H1 (cell line): ENCODE measurements around the gene CACNB1. TPM values are rescaled to one million over a fixed set of nuclear protein-coding genes. Genes with fewer than 3 reads are reported as not detected.

ENCODE experiments used
- CTCF ChIA-PET: fragments of 300-600 bp; sonication (Branson Sonifier 250); formaldehyde crosslinking; loops from one replicate; lab custom pipeline; 2021; ENCODE audit not compliant: partially characterized antibody; lab: Charles Lee
- POLR2A ChIA-PET: fragments of 300-600 bp; sonication (Branson Sonifier 250); formaldehyde crosslinking; loops from one replicate; lab custom pipeline; 2021; ENCODE audit warnings: inconsistent platforms; ENCODE audit not compliant: partially characterized antibody; lab: Charles Lee
- DNase-seq, 2 experiments: peaks; one replicate each; pipeline versions ENCODE4 v3.0.0 to v3.0.0-alpha.2; 2010 to 2022; ENCODE audit warnings: low spot score in 2 of 2, low read depth in 1 of 2, mixed read lengths in 1 of 2
- FAIRE-seq: peaks from 2 replicates; lab custom pipeline; 2011; peaks lifted over from hg19 to GRCh38; lab: Jason Lieb, UNC
- H2AFZ ChIP-seq: 2 replicates; pipeline ENCODE4 v1.8.1; 2012; ENCODE audit warnings: low read length, inconsistent platforms
- H2AK5ac ChIP-seq: 2 replicates; pipeline ENCODE4 v1.6.1; 2013; ENCODE audit warnings: low read depth, low read length
- H2BK120ac ChIP-seq: replicated peaks from 2 replicates; pipeline ENCODE3; 2013; ENCODE audit warnings: low read depth, low read length, inconsistent platforms
- H2BK12ac ChIP-seq: 2 replicates; pipeline ENCODE4 v1.6.1; 2013; ENCODE audit warnings: low read depth, low read length
- H2BK15ac ChIP-seq: 2 replicates; pipeline ENCODE4 v1.6.1; 2013; ENCODE audit warnings: low read length
- H2BK20ac ChIP-seq: 2 replicates; pipeline ENCODE4 v1.6.1; 2013; ENCODE audit warnings: low read length
- H2BK5ac ChIP-seq: 2 replicates; pipeline ENCODE4 v1.6.1; 2013; ENCODE audit warnings: low read depth, low read length
- H3K14ac ChIP-seq: 2 replicates; pipeline ENCODE4 v1.6.1; 2013; ENCODE audit warnings: inconsistent platforms; ENCODE audit not compliant: insufficient read length
- H3K18ac ChIP-seq: 2 replicates; pipeline ENCODE4 v1.6.1; 2013; ENCODE audit warnings: low read length; ENCODE audit errors: extremely low read depth
- H3K23ac ChIP-seq: 2 replicates; pipeline ENCODE4 v1.6.1; 2013; ENCODE audit warnings: inconsistent platforms; ENCODE audit not compliant: insufficient read length
- H3K23me2 ChIP-seq: 2 replicates; pipeline ENCODE4 v1.6.1; 2013; ENCODE audit warnings: low read depth, low read length
- H3K27ac ChIP-seq: 2 replicates; pipeline ENCODE4 v1.6.1; 2011; ENCODE audit warnings: low read depth, low read length, inconsistent platforms
- H3K27me3 ChIP-seq, 4 experiments: replicated peaks in 1 of 4; 1 replicate in 1 of 4; 2 replicates in 3 of 4; pipeline versions ENCODE4 v1.6.1 to v1.8.1; 2011 to 2013; ENCODE audit warnings: low read length in 3 of 4, mild to moderate bottlenecking in 3 of 4, inconsistent platforms in 2 of 4, mixed read lengths in 2 of 4, moderate library complexity in 1 of 4; ENCODE audit not compliant: control insufficient read depth in 3 of 4, insufficient read depth in 3 of 4; ENCODE audit errors: extremely low read depth in 1 of 4
- H3K36me3 ChIP-seq, 4 experiments: 2 replicates each; pipeline versions ENCODE4 v1.6.1 to v1.8.1; 2011 to 2013; ENCODE audit warnings: mild to moderate bottlenecking in 4 of 4, low read length in 3 of 4, moderate library complexity in 2 of 4, control low read depth in 1 of 4, inconsistent platforms in 1 of 4; ENCODE audit not compliant: insufficient read depth in 4 of 4, control insufficient read depth in 2 of 4
- H3K4ac ChIP-seq: replicated peaks from 2 replicates; pipeline ENCODE3; 2013; ENCODE audit warnings: low read length, low read depth, mixed read lengths, inconsistent platforms; ENCODE audit not compliant: insufficient read length
- H3K4me1 ChIP-seq, 4 experiments: replicated peaks in 1 of 4; 1 replicate in 1 of 4; 2 replicates in 3 of 4; pipeline versions ENCODE4 v1.6.1 to v1.8.1; 2011 to 2013; ENCODE audit warnings: low read length in 3 of 4, inconsistent platforms in 2 of 4, mixed read lengths in 1 of 4; ENCODE audit not compliant: insufficient read depth in 4 of 4, control insufficient read depth in 3 of 4
- H3K4me2 ChIP-seq, 2 experiments: 2 replicates each; pipeline versions ENCODE4 v1.6.1 to v1.8.1; 2011 to 2013; ENCODE audit warnings: low read depth in 2 of 2, low read length in 2 of 2, control low read depth in 1 of 2, inconsistent platforms in 1 of 2, mild to moderate bottlenecking in 1 of 2; ENCODE audit not compliant: insufficient read depth in 1 of 2
- H3K4me3 ChIP-seq, 4 experiments: fragments of 200-600, 300-600 bp in 1 of 4; sonication (generic), shearing (Covaris generic), sonication (Bioruptor Twin) in 1 of 4; 2 replicates each; pipeline versions ENCODE4 v1.5.1 to v1.8.1; 2011 to 2016; ENCODE audit warnings: low read length in 4 of 4, low read depth in 3 of 4, control low read depth in 2 of 4, inconsistent platforms in 2 of 4, mild to moderate bottlenecking in 2 of 4, mixed read lengths in 1 of 4, moderate library complexity in 1 of 4; ENCODE audit not compliant: insufficient read depth in 2 of 4; ENCODE audit errors: extremely low read depth in 1 of 4
- H3K56ac ChIP-seq: replicated peaks from 2 replicates; pipeline ENCODE3; 2013; ENCODE audit warnings: low read depth, mild to moderate bottlenecking, mixed read lengths, low read length, inconsistent platforms; ENCODE audit not compliant: insufficient read length
- H3K79me1 ChIP-seq: 2 replicates; pipeline ENCODE4 v1.6.1; 2013; ENCODE audit warnings: low read depth, low read length, control low read depth
- H3K79me2 ChIP-seq, 2 experiments: 2 replicates each; pipeline versions ENCODE4 v1.6.1 to v1.8.1; 2012 to 2013; ENCODE audit warnings: low read length in 2 of 2, mild to moderate bottlenecking in 2 of 2, inconsistent platforms in 1 of 2; ENCODE audit not compliant: insufficient read depth in 2 of 2, control insufficient read depth in 1 of 2
- H3K9ac ChIP-seq, 4 experiments: replicated peaks in 1 of 4; 1 replicate in 1 of 4; 2 replicates in 3 of 4; pipeline versions ENCODE4 v1.6.1 to v1.8.1; 2011 to 2013; ENCODE audit warnings: low read depth in 3 of 4, low read length in 3 of 4, control low read depth in 2 of 4, mild to moderate bottlenecking in 2 of 4, moderate library complexity in 2 of 4, inconsistent platforms in 1 of 4; ENCODE audit errors: extremely low read depth in 1 of 4
- H3K9me3 ChIP-seq, 2 experiments: 2 replicates each; pipeline versions ENCODE4 v1.6.1 to v1.8.1; 2012 to 2013; ENCODE audit warnings: mild to moderate bottlenecking in 2 of 2, moderate library complexity in 2 of 2, control low read depth in 1 of 2, inconsistent platforms in 1 of 2, low read depth in 1 of 2, low read length in 1 of 2, mixed read lengths in 1 of 2; ENCODE audit not compliant: insufficient read depth in 2 of 2
- H4K20me1 ChIP-seq, 2 experiments: replicated peaks in 1 of 2; 2 replicates each; pipeline versions ENCODE3 to v1.8.1; 2011 to 2013; ENCODE audit warnings: inconsistent platforms in 2 of 2, low read length in 2 of 2, mild to moderate bottlenecking in 1 of 2; ENCODE audit not compliant: insufficient read depth in 2 of 2, control insufficient read depth in 1 of 2
- H4K5ac ChIP-seq: 2 replicates; pipeline ENCODE4 v1.6.1; 2013; ENCODE audit warnings: low read length, low read depth, mixed read lengths, inconsistent platforms; ENCODE audit not compliant: insufficient read length
- H4K8ac ChIP-seq: 2 replicates; pipeline ENCODE4 v1.8.0; 2013; ENCODE audit warnings: mild to moderate bottlenecking, moderate library complexity, low read length, inconsistent platforms; ENCODE audit not compliant: insufficient read depth; ENCODE audit errors: extremely low read depth
- H4K91ac ChIP-seq: replicated peaks from 2 replicates; pipeline ENCODE3; 2013; ENCODE audit warnings: low read length, mixed read lengths, inconsistent platforms; ENCODE audit not compliant: insufficient read length
- ASH2L ChIP-seq: fragments of 200-600, 300-600 bp; sonication (generic); IDR thresholded peaks from one replicate; pipeline ENCODE4 v1.7.1; 2017; ENCODE audit warnings: low read length
- ATF2 ChIP-seq: IDR thresholded peaks from 2 replicates; pipeline ENCODE4 v1.6.1; 2012; ENCODE audit warnings: low read length, inconsistent platforms
- CREB1 ChIP-seq: IDR thresholded peaks from 2 replicates; pipeline ENCODE4 v1.6.1; 2012; ENCODE audit warnings: inconsistent platforms
- FOSL1 ChIP-seq: IDR thresholded peaks from 2 replicates; pipeline ENCODE4 v1.6.1; 2011; ENCODE audit warnings: mild to moderate bottlenecking, low read depth, low read length, moderate library complexity; ENCODE audit not compliant: insufficient read depth
- KDM4A ChIP-seq: IDR thresholded peaks from one replicate; pipeline ENCODE4 v1.7.1; 2012; ENCODE audit warnings: low read depth, mild to moderate bottlenecking, moderate library complexity, low read length, inconsistent platforms; ENCODE audit not compliant: severe bottlenecking
- PHF8 ChIP-seq: fragments of 200-600 bp; sonication (generic); conservative IDR thresholded peaks from 2 replicates; pipeline ENCODE4 v1.7.1; 2012; ENCODE audit warnings: low read depth, mild to moderate bottlenecking, inconsistent platforms, low read length, moderate library complexity
- RBBP5 ChIP-seq: IDR thresholded peaks from 2 replicates; pipeline ENCODE4 v1.7.1; 2012; ENCODE audit warnings: low read depth, mild to moderate bottlenecking, inconsistent platforms, low read length, moderate library complexity, borderline replicate concordance
- RXRA ChIP-seq: IDR thresholded peaks from 2 replicates; pipeline ENCODE4 v1.6.1; 2011; ENCODE audit warnings: low read depth, mild to moderate bottlenecking, low read length, moderate library complexity; ENCODE audit not compliant: insufficient read depth
- SAP30 ChIP-seq: fragments of 300-600 bp; sonication (generic); IDR thresholded peaks from 2 replicates; pipeline ENCODE4 v1.7.1; 2012; ENCODE audit warnings: low read length, moderate library complexity, mild to moderate bottlenecking, inconsistent platforms; ENCODE audit not compliant: insufficient read depth, insufficient replicate concordance
- SP4 ChIP-seq: IDR thresholded peaks from 2 replicates; pipeline ENCODE4 v1.6.1; 2012; ENCODE audit warnings: low read length, inconsistent platforms
- TBP ChIP-seq: IDR thresholded peaks from 2 replicates; pipeline ENCODE4 v1.6.1; 2011; ENCODE audit warnings: low read depth, low read length, improper control_type of control experiment
- WGBS, 2 experiments: shearing (Covaris generic) in 1 of 2; methylation state at CpG; one replicate each; pipeline versions ENCODE4 v1.1.6 to v1.1.7; 2013 to 2015; ENCODE audit warnings: low lambda C conversion rate in 2 of 2, mixed read lengths in 2 of 2, inconsistent platforms in 1 of 2, low coverage in 1 of 2, missing lambda C conversion rate in 1 of 2; ENCODE audit not compliant: insufficient replicate concordance in 2 of 2, insufficient coverage in 1 of 2, insufficient read length in 1 of 2; ENCODE audit errors: extremely low coverage in 1 of 2, missing lambda C conversion rate in 1 of 2; 5-methylcytosine and 5-hydroxymethylcytosine counted together
- polyA plus RNA-seq, 7 experiments: library from polyadenylated mRNA; depleted of rRNA in 3 of 7; stranded (reverse) in 5 of 7; unstranded in 2 of 7; fragments of >200 nt in 5 of 7; fragments of 200-250 nt in 2 of 7; gene quantifications; 1 replicate in 5 of 7; 2 replicates in 1 of 7; 4 replicates in 1 of 7; pipeline versions ENCODE4 v1.2.1 to v1.2.3, GENCODE V29; 2011 to 2013; ENCODE audit warnings: missing spikeins in 2 of 7, mixed read lengths in 2 of 7
- total RNA-seq: library from RNA; stranded (reverse); fragmentation: NEBNext Ultra II Directional; extraction: Animal tissue kit (Norgen Biotek cat#: 25700); gene quantifications from 2 replicates; pipeline ENCODE4 v1.2.1, GENCODE V29; 2021

The CACNB1 gene
- total and polyA plus RNA-seq, 2 of the 8 experiments (the other 6 are each of a cell fraction or from before 2014, with no cell fraction given): 7.2 to 17.8 TPM

GRCh38 chr17:39195568-39196160 lies 1.8 kb downstream of the CACNB1 start:
- Histone ChIP-seq H2BK120ac (no peak overlapping the region), H3K36me3 (peaks cover 5 to 24% (median 17%) of the 10 kb centered on the region in 4 experiments; a peak in 7 of 8 replicates), H2BK5ac (peak overlapping the region; percentile 57; the same call in 1 of the 2 replicates), H3K27ac (no peak overlapping the region), H4K91ac (peak overlapping the region; percentile 54), H3K4ac (no peak overlapping the region), H3K14ac (no peak overlapping the region), H4K8ac (peak overlapping the region; percentile 66; the same call in 1 of the 2 replicates), H3K9me3 (no peaks in the 10 kb centered on the region), H3K79me1 (peaks cover 21% of the 10 kb centered on the region), H3K9ac (no peak overlapping the region), H3K4me1 (peaks cover 4 to 27% (median 23%) of the 10 kb centered on the region in 4 experiments), H3K4me2 (peak overlapping the region; percentile 80 to 82), H2BK15ac (peak overlapping the region; percentile 50; the same call in 1 of the 2 replicates), H3K23ac (no peak overlapping the region), H3K18ac (peak overlapping the region; percentile 34; the same call in 1 of the 2 replicates), H3K4me3 (peak overlapping the region; percentile 8 to 89 (median 41); a peak in 5 of 8 replicates), H3K56ac (no peak overlapping the region), H4K20me1 (peaks cover 2 to 27% of the 10 kb centered on the region in 2 experiments), H2BK20ac (no peak overlapping the region), H2AFZ (no peak overlapping the region), H2AK5ac (no peak overlapping the region), H2BK12ac (peak overlapping the region; percentile 12; the same call in 1 of the 2 replicates), H3K27me3 (no peaks in the 10 kb centered on the region), H3K23me2 (peaks cover 8% of the 10 kb centered on the region), H4K5ac (peak overlapping the region; percentile 10), H3K79me2 (peaks cover 4 to 41% of the 10 kb centered on the region in 2 experiments)
- 80% methylated on average over 8 of the region's 8 CpGs; no CpG with 5 or more reads in 1 of the 2 experiments for WGBS, 2 experiments
- FAIRE-seq (no peak), DNase-seq (no peak)
- CTCF ChIA-PET: interaction anchor here (0.8 to 3.8 kb wide), 21 partner anchors 9 to 312 kb away, joined by 3 to 24 read pairs (median 9); no protein-coding TSS in a partner anchor
- POLR2A ChIA-PET: interaction anchor here (0.9 to 5.9 kb wide), 7 partner anchors 9 to 265 kb away, joined by 3 to 51 read pairs (median 5); partner anchors contain the start of gene CDK12
- TF ChIP-seq SP4: no peak
- TF ChIP-seq CREB1: no peak
- TF ChIP-seq KDM4A: no peak
- no peak for TF ChIP-seq FOSL1
- TF ChIP-seq ATF2: no peak
- no peak for TF ChIP-seq PHF8
- TF ChIP-seq SAP30: no peak
- TF ChIP-seq RBBP5: no peak
- TF ChIP-seq TBP: no peak
- no peak for TF ChIP-seq ASH2L
- no peak for TF ChIP-seq RXRA
